A549 (cell line): ENCODE results near the gene MACROH2A2. TPM values are rescaled to one million over a fixed set of nuclear protein-coding genes. Genes with fewer than 3 reads are reported as not detected.

Experiments used
- ATAC-seq, 2 experiments: fragments of 200-7000 bp in 1 of 2; fragments of >200 bp in 1 of 2; cut with Nextera tagmentation in 1 of 2; cut with Tn5 transposase in 1 of 2; 3 replicates each; pipeline versions ENCODE4 v1.8.0 to v1.9.1; 2018 to 2020; ENCODE audit warnings: mild to moderate bottlenecking in 1 of 2, moderate library complexity in 1 of 2
- CTCF ChIA-PET: fragments of 300-600 bp; sonication (Branson Sonifier 250); formaldehyde crosslinking; extraction: SDS; loops from one replicate; lab custom pipeline; 2021; ENCODE audit warnings: antibody characterized with exemption, inconsistent platforms; lab: Yijun Ruan, JAX
- POLR2A ChIA-PET: fragments of 350-600 bp; formaldehyde crosslinking; extraction: SDS; loops from one replicate; lab custom pipeline; 2021; ENCODE audit warnings: antibody characterized with exemption, inconsistent platforms; lab: Yijun Ruan, JAX
- DNase-seq, 2 experiments: peaks; one replicate each; pipeline versions ENCODE4 v3.0.0 to v3.0.0-alpha.2; 2011 to 2016; ENCODE audit warnings: low read depth in 1 of 2, low spot score in 1 of 2
- FAIRE-seq: peaks from 2 replicates; lab custom pipeline; 2011; peaks lifted over from hg19 to GRCh38; lab: Jason Lieb, UNC
- H3K27ac ChIP-seq, 2 experiments: fragments of >200 bp; sonication (Bioruptor Twin); formaldehyde crosslinking; 3 replicates each; pipeline ENCODE4 v1.5.1; 2016 to 2017
- H3K4me1 ChIP-seq: fragments of >200 bp; sonication (Bioruptor Twin); formaldehyde crosslinking; 3 replicates; pipeline ENCODE4 v1.6.1; 2016
- H3K4me2 ChIP-seq: fragments of >200 bp; sonication (Bioruptor Twin); formaldehyde crosslinking; 3 replicates; pipeline ENCODE4 v1.6.1; 2016
- H3K4me3 ChIP-seq: fragments of >200 bp; sonication (Bioruptor Twin); formaldehyde crosslinking; 3 replicates; pipeline ENCODE4 v1.5.1; 2016
- H3K9me3 ChIP-seq: fragments of >200 bp; sonication (Bioruptor Twin); formaldehyde crosslinking; 3 replicates; pipeline ENCODE4 v1.6.1; 2016
- CBX2 ChIP-seq: fragments of 200-600 bp; sonication (generic); IDR thresholded peaks from 2 replicates; pipeline ENCODE4 v1.6.1; 2016; ENCODE audit warnings: low read depth, mild to moderate bottlenecking, borderline replicate concordance
- CBX8 ChIP-seq: fragments of 200-600 bp; sonication (generic); IDR thresholded peaks from 2 replicates; pipeline ENCODE4 v1.6.1; 2016
- CHD2 ChIP-seq: fragments of 150-350 bp; IDR thresholded peaks from 2 replicates; pipeline ENCODE4 v1.6.1; 2014; ENCODE audit warnings: low read length; ENCODE audit not compliant: partially characterized antibody
- CHD4 ChIP-seq: fragments of 200-600 bp; sonication (generic); IDR thresholded peaks from 2 replicates; pipeline ENCODE4 v1.6.1; 2016; ENCODE audit warnings: antibody characterized with exemption, mild to moderate bottlenecking, borderline replicate concordance
- EHF ChIP-seq: fragments of 250-450 bp; sonication (Bioruptor Pico); IDR thresholded peaks from 2 replicates; pipeline ENCODE4 v1.5.0; 2020; ENCODE audit warnings: mild to moderate bottlenecking
- EHMT2 ChIP-seq: fragments of 200-600 bp; sonication (generic); IDR thresholded peaks from 2 replicates; pipeline ENCODE4 v1.6.1; 2016; ENCODE audit warnings: antibody characterized with exemption, low read depth, mild to moderate bottlenecking, moderate library complexity
- EP300 ChIP-seq, 2 experiments: fragments of >200 bp; sonication (Bioruptor Twin); formaldehyde crosslinking; IDR thresholded peaks; 2 replicates in 1 of 2; 3 replicates in 1 of 2; pipeline ENCODE4 v1.6.1; 2016 to 2017
- FOSL2 ChIP-seq, 2 experiments: fragments of 450-650 bp in 1 of 2; fragments of >200 bp in 1 of 2; sonication (Bioruptor Twin) in 1 of 2; formaldehyde crosslinking; IDR thresholded peaks; 2 replicates each; pipeline versions ENCODE4 v1.5.0 to v1.6.1; 2016 to 2020; ENCODE audit warnings: mild to moderate bottlenecking in 1 of 2, moderate library complexity in 1 of 2
- GATA3 ChIP-seq: IDR thresholded peaks from 2 replicates; pipeline ENCODE4 v1.6.1; 2012; ENCODE audit warnings: borderline replicate concordance
- HDAC2 ChIP-seq: fragments of 200-600 bp; sonication (generic); IDR thresholded peaks from 2 replicates; pipeline ENCODE4 v1.6.1; 2016
- HOXA7 ChIP-seq: fragments of 250-450 bp; sonication (Bioruptor Pico); IDR thresholded peaks from 2 replicates; pipeline ENCODE4 v1.5.0; 2020; ENCODE audit warnings: mild to moderate bottlenecking, moderate library complexity
- JUN ChIP-seq, 2 experiments: fragments of >200 bp; sonication (Bioruptor Twin); formaldehyde crosslinking; IDR thresholded peaks; 2 replicates in 1 of 2; 3 replicates in 1 of 2; pipeline ENCODE4 v1.6.1; 2016 to 2017
- KDM1A ChIP-seq: fragments of 200-600 bp; sonication (generic); IDR thresholded peaks from 2 replicates; pipeline ENCODE4 v1.6.1; 2016; ENCODE audit warnings: low read depth, mild to moderate bottlenecking
- MYC ChIP-seq: IDR thresholded peaks from 2 replicates; pipeline ENCODE4 v1.6.1; 2012; ENCODE audit warnings: mild to moderate bottlenecking, inconsistent platforms, low read length, improper control_type of control experiment, borderline replicate concordance
- NPAS2 ChIP-seq: fragments of 250-450 bp; sonication (Bioruptor Pico); IDR thresholded peaks from 2 replicates; pipeline ENCODE4 v1.8.0; 2022; ENCODE audit warnings: mild to moderate bottlenecking, moderate library complexity, borderline replicate concordance
- NR3C1 ChIP-seq: fragments of >200 bp; sonication (Bioruptor Twin); formaldehyde crosslinking; IDR thresholded peaks from 3 replicates; pipeline ENCODE4 v1.6.1; 2017
- PHF8 ChIP-seq: fragments of 200-600 bp; sonication (generic); IDR thresholded peaks from 2 replicates; pipeline ENCODE4 v1.6.1; 2016; ENCODE audit warnings: low read depth, mild to moderate bottlenecking, antibody characterized with exemption, moderate library complexity, borderline replicate concordance
- POLR2A ChIP-seq: IDR thresholded peaks from 2 replicates; pipeline ENCODE4 v1.6.1; 2012; ENCODE audit warnings: mild to moderate bottlenecking, low read length
- RAD21 ChIP-seq, 2 experiments: fragments of >200 bp in 1 of 2; sonication (Bioruptor Twin) in 1 of 2; formaldehyde crosslinking in 1 of 2; IDR thresholded peaks in 1 of 2; conservative IDR thresholded peaks in 1 of 2; 2 replicates in 1 of 2; 3 replicates in 1 of 2; pipeline ENCODE4 v1.6.1; 2012 to 2018; ENCODE audit warnings: inconsistent platforms in 1 of 2
- RARB ChIP-seq: fragments of 250-450 bp; sonication (Bioruptor Pico); IDR thresholded peaks from 2 replicates; pipeline ENCODE4 v1.8.0; 2021; ENCODE audit warnings: mild to moderate bottlenecking, moderate library complexity
- RCOR1 ChIP-seq: fragments of 150-350 bp; IDR thresholded peaks from 2 replicates; pipeline ENCODE4 v1.6.1; 2014; ENCODE audit warnings: antibody characterized with exemption, low read length, low read depth
- RFX5 ChIP-seq: fragments of 450-650 bp; IDR thresholded peaks from 2 replicates; pipeline ENCODE4 v1.7.1; 2014; ENCODE audit warnings: antibody characterized with exemption, mild to moderate bottlenecking, moderate library complexity
- SMC3 ChIP-seq: fragments of >200 bp; sonication (Bioruptor Twin); formaldehyde crosslinking; IDR thresholded peaks from 3 replicates; pipeline ENCODE4 v1.6.1; 2018; ENCODE audit warnings: inconsistent platforms
- SREBF2 ChIP-seq: fragments of 450-650 bp; IDR thresholded peaks from 2 replicates; pipeline ENCODE4 v1.6.1; 2014; ENCODE audit warnings: mild to moderate bottlenecking, moderate library complexity
- TFCP2L1 ChIP-seq: fragments of 250-450 bp; sonication (Bioruptor Pico); IDR thresholded peaks from 2 replicates; pipeline ENCODE4 v1.5.0; 2021; ENCODE audit warnings: mild to moderate bottlenecking
- TP53 ChIP-seq: fragments of 250-450 bp; sonication (Bioruptor Pico); IDR thresholded peaks from 2 replicates; pipeline ENCODE4 v1.5.0; 2021; ENCODE audit warnings: mild to moderate bottlenecking, moderate library complexity
- WGBS: methylation state at CpG from one replicate; pipeline ENCODE4 v1.1.6; 2017; ENCODE audit errors: missing lambda C conversion rate; 5-methylcytosine and 5-hydroxymethylcytosine counted together
- polyA plus RNA-seq, 4 experiments: library from polyadenylated mRNA; depleted of rRNA in 3 of 4; stranded (reverse); fragments of >200 nt; fragmentation: RNase III in 1 of 4; extraction: RNeasy Plus Mini Kit Qiagen cat#74134 plus additional on column Dnase treatment in 1 of 4; gene quantifications; 2 replicates in 3 of 4; 3 replicates in 1 of 4; pipeline ENCODE4 v1.2.3, GENCODE V29; 2011 to 2017
- TF ChIP-seq, protein P1 (sequence below): fragments of >200 bp; sonication (Bioruptor Twin); formaldehyde crosslinking; IDR thresholded peaks from 2 replicates; pipeline ENCODE4 v1.6.1; 2016

MACROH2A2 gene
- polyA plus RNA-seq, 2 of the 4 experiments (the other 2 are of a cell fraction), result 22.2 to 29.6 TPM

DNA sequence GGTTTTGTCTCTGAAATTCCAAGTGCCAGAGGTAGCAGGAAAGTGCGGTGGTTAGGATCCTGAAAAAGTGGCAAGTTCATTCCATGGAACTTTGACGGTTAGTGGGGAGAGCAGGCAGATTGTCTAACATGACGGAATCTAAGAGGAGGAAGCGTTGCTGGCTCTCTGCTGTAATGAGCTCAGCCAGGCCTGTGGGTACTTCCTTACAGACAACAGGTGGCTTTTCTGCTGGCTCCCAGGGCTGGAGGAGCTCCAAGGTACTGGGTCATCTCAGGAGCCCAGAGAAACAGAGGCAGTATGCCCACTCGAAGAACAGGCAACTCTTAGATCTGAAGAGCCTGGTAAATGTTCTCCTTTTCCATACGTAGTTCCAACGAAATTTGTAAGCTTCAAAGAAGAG lies 83.0 kb downstream of the MACROH2A2 start:
- Histone ChIP-seq H3K9me3 (no peaks in the 10 kb centered on the region), H3K27ac (no peak overlapping the region), H3K4me1 (peaks cover 19% of the 10 kb centered on the region), H3K4me3 (no peak overlapping the region), H3K4me2 (no peak overlapping the region)
- ChIA-PET CTCF (interaction anchor here (1.1 to 14.0 kb wide), 3 partner anchors 10 to 491 kb away, joined by 4 to 228 read pairs (median 42); partner anchors contain the start of gene TYSND1), POLR2A (interaction anchor here (1.6 to 2.4 kb wide), 2 partner anchors 11 to 35 kb away, joined by 4 to 11 read pairs; partner anchors contain the start of genes SAR1A and TYSND1)
- no peak for FAIRE-seq
- no peak for ATAC-seq
- TF ChIP-seq JUN (IDR thresholded peaks at IDR 0.05), result no peak
- no peak for TF ChIP-seq EP300 (IDR thresholded peaks at IDR 0.05)
- DNase-seq, result no peak
- 72% methylated on average over 7 of the region's 7 CpGs for WGBS

DNA sequence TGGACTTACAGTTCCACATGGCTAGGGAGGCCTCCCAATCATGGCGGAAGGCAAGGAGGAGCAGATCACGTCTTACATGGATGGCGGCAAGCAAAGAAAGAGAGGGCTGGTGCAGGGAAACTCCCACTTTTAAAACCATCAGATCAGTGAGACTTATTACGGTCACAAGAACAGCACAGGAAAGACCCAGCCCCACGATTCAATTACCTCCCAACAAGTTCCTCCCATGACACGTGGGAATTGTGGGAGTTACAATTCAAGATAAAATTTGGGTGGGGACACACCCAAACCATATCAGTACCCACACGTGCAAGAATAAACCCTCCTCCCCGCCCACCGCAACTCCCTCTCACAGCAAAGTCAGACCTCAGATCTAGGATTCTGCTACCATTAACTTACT lies 84.5 kb downstream of the MACROH2A2 start:
- Histone ChIP-seq H3K4me1 (peaks cover 10% of the 10 kb centered on the region), H3K4me3 (no peak overlapping the region), H3K27ac (no peak overlapping the region), H3K4me2 (no peak overlapping the region), H3K9me3 (no peaks in the 10 kb centered on the region)
- WGBS, result 92% methylated on average over 9 of the region's 9 CpGs
- TF ChIP-seq EHMT2, result no peak
- no peak for TF ChIP-seq NPAS2 (CRISPR knock-in tag)
- no peak for TF ChIP-seq RARB (CRISPR knock-in tag)
- no peak for TF ChIP-seq EHF (CRISPR knock-in tag)
- no peak for TF ChIP-seq CHD2
- TF ChIP-seq RFX5, result no peak
- no peak for TF ChIP-seq HOXA7 (CRISPR knock-in tag)
- TF ChIP-seq RCOR1, result no peak
- TF ChIP-seq GATA3, result no peak
- TF ChIP-seq, protein P1, sequence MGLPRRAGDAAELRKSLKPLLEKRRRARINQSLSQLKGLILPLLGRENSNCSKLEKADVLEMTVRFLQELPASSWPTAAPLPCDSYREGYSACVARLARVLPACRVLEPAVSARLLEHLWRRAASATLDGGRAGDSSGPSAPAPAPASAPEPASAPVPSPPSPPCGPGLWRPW, result no peak
- TF ChIP-seq CHD4, result no peak
- TF ChIP-seq TFCP2L1 (CRISPR knock-in tag), result no peak
- no peak for TF ChIP-seq FOSL2 (IDR thresholded peaks at IDR 0.05)
- TF ChIP-seq FOSL2 (CRISPR knock-in tag; IDR thresholded peaks at IDR 0.05), result no peak
- no peak for TF ChIP-seq TP53 (CRISPR knock-in tag)
- no peak for TF ChIP-seq PHF8
- no peak for TF ChIP-seq KDM1A
- POLR2A ChIA-PET, result interaction anchor here (2.4 kb wide), 1 partner anchor 9 kb away, joined by 11 read pairs; the partner anchor contains the start of gene TYSND1
- DNase-seq (no peak), FAIRE-seq (no peak), ATAC-seq (no peak)
- CTCF ChIA-PET, result interaction anchor here (1.0 to 14.0 kb wide), 3 partner anchors 8 to 16 kb away, joined by 3 to 228 read pairs (median 42); partner anchors contain the start of gene TYSND1

DNA sequence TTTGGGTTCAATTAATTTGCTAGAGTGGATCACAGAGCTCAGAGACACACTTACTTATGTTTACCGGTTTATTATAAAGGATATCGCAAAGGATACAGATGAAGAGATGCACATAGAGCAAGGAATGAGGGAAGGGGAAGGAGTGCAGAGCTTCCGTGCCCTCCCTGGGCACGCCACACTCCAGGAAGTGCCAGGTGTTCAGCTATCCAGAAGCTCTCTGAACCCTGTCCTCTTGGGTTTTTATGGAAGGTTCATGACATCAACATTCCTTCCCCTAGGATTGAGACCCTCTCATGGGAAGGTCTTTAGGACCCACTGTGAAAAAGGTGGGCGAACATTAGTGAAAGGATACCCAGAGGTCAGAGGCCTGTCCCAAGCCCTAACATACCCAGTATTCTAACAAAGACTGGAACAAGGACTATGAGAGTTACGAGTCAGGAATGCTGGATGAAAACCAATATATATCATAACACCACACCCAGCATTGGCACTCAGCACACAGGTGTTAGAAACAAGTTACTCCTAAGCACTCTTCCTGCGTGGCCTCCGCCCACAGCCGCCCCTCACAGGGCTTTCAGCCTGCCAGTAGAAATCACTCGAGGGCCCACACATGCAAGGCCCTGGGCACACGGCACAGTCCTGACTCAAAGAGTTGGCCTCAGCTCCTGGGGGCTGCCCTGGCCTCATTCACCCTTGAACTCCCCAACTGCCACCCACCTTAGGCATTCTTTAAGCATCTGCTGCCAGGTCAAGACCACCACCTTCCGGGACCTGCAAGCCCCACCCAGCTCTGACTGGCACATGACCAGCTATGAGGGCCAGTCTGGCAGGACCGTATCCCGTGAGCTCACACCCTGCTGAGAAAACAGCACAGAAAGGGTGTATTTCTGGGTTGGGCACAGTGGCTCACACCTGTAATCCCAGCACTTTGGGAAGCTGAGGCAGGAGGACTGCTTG lies 85.6 kb downstream of the MACROH2A2 start:
- TF ChIP-seq KDM1A (no peak), SMC3 (no peak), CBX2 (no peak), SREBF2 (no peak), TP53 (CRISPR knock-in tag) (no peak), EP300 (IDR thresholded peaks at IDR 0.05) (no peak), NR3C1 (no peak), RFX5 (no peak), RAD21 (conservative IDR thresholded peaks at IDR 0.05 in 1 of 2, IDR thresholded peaks at IDR 0.05 in 1 of 2) (no peak), EHF (CRISPR knock-in tag) (no peak), HDAC2 (no peak), EHMT2 (no peak), POLR2A (no peak), CBX8 (no peak), MYC (no peak)
- no peak for DNase-seq
- Histone ChIP-seq H3K4me2 (no peak overlapping the region), H3K4me1 (peaks cover 8% of the 10 kb centered on the region), H3K9me3 (no peaks in the 10 kb centered on the region), H3K27ac (no peak overlapping the region), H3K4me3 (no peak overlapping the region)
- CTCF ChIA-PET, result interaction anchor here (1.0 to 14.0 kb wide), 3 partner anchors 9 to 39 kb away, joined by 3 to 228 read pairs (median 4); partner anchors contain the start of gene TYSND1
- 85% methylated on average over 14 of the region's 14 CpGs for WGBS
- no peak for FAIRE-seq
- POLR2A ChIA-PET, result no interaction called here
- ATAC-seq, result no peak
